CD4-positive, alpha-beta memory T cell (primary cell): ENCODE data around the gene MTHFR. TPM values are rescaled to one million over a fixed set of nuclear protein-coding genes. Genes with fewer than 3 reads are reported as not detected.
A peak's percentile ranks its signal among the peaks of the same experiment; 100 is the strongest.

Experiments
- CTCF ChIA-PET: fragments of 350-600 bp; sonication (Branson Sonifier 250); formaldehyde crosslinking; loops from one replicate; lab custom pipeline; 2021; ENCODE audit warnings: inconsistent platforms; ENCODE audit not compliant: partially characterized antibody; lab: Charles Lee
- POLR2A ChIA-PET: fragments of 350-600 bp; sonication (Branson Sonifier 250); formaldehyde crosslinking; loops from one replicate; lab custom pipeline; 2021; ENCODE audit not compliant: partially characterized antibody; lab: Charles Lee
- DNase-seq, 5 donors: peaks; one replicate each; pipeline versions ENCODE4 v3.0.0 to v3.0.0-alpha.2; 2020 to 2022; ENCODE audit warnings: mixed read lengths in 1 of 5
- H3K27ac ChIP-seq: one replicate; pipeline ENCODE4 v1.7.0; 2013; ENCODE audit warnings: low read depth, low read length
- H3K27me3 ChIP-seq: 2 replicates; pipeline ENCODE4 v1.7.0; 2013; ENCODE audit warnings: mild to moderate bottlenecking, low read length, moderate library complexity; ENCODE audit not compliant: insufficient read depth
- H3K36me3 ChIP-seq: 2 replicates; pipeline ENCODE4 v1.7.0; 2013; ENCODE audit warnings: mild to moderate bottlenecking, low read length, moderate library complexity; ENCODE audit not compliant: insufficient read depth
- H3K4me1 ChIP-seq: 2 replicates; pipeline ENCODE4 v1.7.0; 2013; ENCODE audit warnings: mild to moderate bottlenecking, low read length, moderate library complexity; ENCODE audit not compliant: insufficient read depth
- H3K4me3 ChIP-seq, 2 donors: one replicate each; pipeline ENCODE4 v1.7.0; 2013; ENCODE audit warnings: low read length in 2 of 2, mild to moderate bottlenecking in 1 of 2
- H3K9me3 ChIP-seq, 2 donors: one replicate each; pipeline ENCODE4 v1.7.0; 2013; ENCODE audit warnings: low read length in 2 of 2, control low read depth in 1 of 2; ENCODE audit not compliant: control insufficient read depth in 1 of 2
- H3K27ac Mint-ChIP-seq, 7 donors: one replicate each; pipeline ENCODE4 v1.8.0; 2020 to 2021; ENCODE audit warnings: mixed read lengths in 7 of 7, mild to moderate bottlenecking in 6 of 7, inconsistent platforms in 3 of 7, moderate library complexity in 3 of 7
- H3K27me3 Mint-ChIP-seq, 2 donors: one replicate each; pipeline ENCODE4 v1.8.0; 2020 to 2021; ENCODE audit warnings: mixed read lengths in 2 of 2
- H3K36me3 Mint-ChIP-seq, 2 donors: one replicate each; pipeline ENCODE4 v1.8.0; 2020 to 2021; ENCODE audit warnings: mixed read lengths in 2 of 2, inconsistent platforms in 1 of 2, mild to moderate bottlenecking in 1 of 2
- H3K4me1 Mint-ChIP-seq, 4 donors: one replicate each; pipeline ENCODE4 v1.8.0; 2020 to 2021; ENCODE audit warnings: mixed read lengths in 4 of 4, mild to moderate bottlenecking in 1 of 4
- H3K4me3 Mint-ChIP-seq, 8 donors: one replicate each; pipeline ENCODE4 v1.8.0; 2020 to 2021; ENCODE audit warnings: mixed read lengths in 8 of 8, mild to moderate bottlenecking in 7 of 8, moderate library complexity in 6 of 8, inconsistent platforms in 3 of 8
- H3K9me3 Mint-ChIP-seq, 8 donors: one replicate each; pipeline ENCODE4 v1.8.0; 2020 to 2021; ENCODE audit warnings: mixed read lengths in 8 of 8, mild to moderate bottlenecking in 5 of 8, inconsistent platforms in 3 of 8, moderate library complexity in 1 of 8
- intact Hi-C: fragments of 100-400 bp; cut with micrococcal nuclease; formaldehyde crosslinking; loops from one replicate; pipeline ENCODE4 v1.15.1; 2023
- polyA plus RNA-seq, 2 donors: library from polyadenylated mRNA; unstranded; fragments of 300-500 nt; fragmentation: Illumina TruSeq; gene quantifications; one replicate each; pipeline ENCODE4 v1.2.3, GENCODE V29; 2021
- total RNA-seq, 2 experiments: library from RNA; stranded (reverse); gene quantifications; one replicate each; pipeline ENCODE4 v1.2.3, GENCODE V29; 2021

Gene MTHFR
- total and polyA plus RNA-seq, 4 experiments from 2014 or later: 2.3 to 54.2 (median 29.8) TPM

DNA sequence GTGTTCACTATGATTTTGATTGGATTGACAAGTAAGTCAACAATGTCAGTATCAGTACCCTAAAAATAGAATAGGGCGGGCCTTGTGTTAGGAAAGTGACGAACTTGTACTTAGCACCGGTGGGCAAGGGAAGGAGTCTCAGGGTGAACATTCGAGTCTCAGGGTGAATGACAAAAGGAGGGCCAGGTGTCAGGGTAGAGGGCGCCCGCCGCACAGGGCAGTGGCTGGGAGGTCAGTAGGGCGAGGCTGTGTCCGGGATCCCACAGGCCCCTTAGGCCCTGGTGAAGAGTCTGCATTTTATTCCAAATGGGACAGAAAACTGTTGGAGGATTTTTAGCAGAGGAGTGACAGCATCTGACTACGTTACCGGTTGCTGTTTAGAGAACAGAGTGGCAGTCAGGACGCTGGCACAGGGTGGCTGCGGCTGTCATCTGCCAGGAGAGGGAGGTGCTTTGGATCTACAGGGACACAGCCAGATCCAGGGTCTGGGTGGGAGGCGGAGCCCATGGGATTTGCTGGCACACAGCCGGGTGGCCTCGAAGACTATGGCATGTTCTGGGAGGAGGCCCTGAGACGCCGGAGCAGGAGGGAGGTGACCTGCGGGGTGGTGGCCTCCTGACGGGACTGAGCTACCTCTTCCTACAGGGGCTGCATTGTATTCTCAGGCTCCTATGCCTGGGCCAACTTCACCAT is 58.8 kb downstream of the MTHFR start:
- Histone ChIP-seq H3K4me1 (peaks cover 19% of the 10 kb centered on the region), H3K27ac (no peak overlapping the region), H3K27me3 (no peaks in the 10 kb centered on the region), H3K4me3 (no peak overlapping the region), H3K9me3 (no peaks in the 10 kb centered on the region), H3K36me3 (peaks cover 11% of the 10 kb centered on the region)
- Mint-ChIP-seq H3K9me3 (peaks cover 0 to 2% (median 0%) of the 10 kb centered on the region in 8 donors), H3K4me3 (no peak overlapping the region), H3K4me1 (peaks cover 13 to 36% (median 21%) of the 10 kb centered on the region in 4 donors), H3K27me3 (no peaks in the 10 kb centered on the region), H3K27ac (no peak overlapping the region), H3K36me3 (peaks cover 18 to 34% of the 10 kb centered on the region in 2 donors)
- intact Hi-C loops: no loop called here
- ChIA-PET CTCF (no interaction called here), POLR2A (no interaction called here)
- no peak for DNase-seq

DNA sequence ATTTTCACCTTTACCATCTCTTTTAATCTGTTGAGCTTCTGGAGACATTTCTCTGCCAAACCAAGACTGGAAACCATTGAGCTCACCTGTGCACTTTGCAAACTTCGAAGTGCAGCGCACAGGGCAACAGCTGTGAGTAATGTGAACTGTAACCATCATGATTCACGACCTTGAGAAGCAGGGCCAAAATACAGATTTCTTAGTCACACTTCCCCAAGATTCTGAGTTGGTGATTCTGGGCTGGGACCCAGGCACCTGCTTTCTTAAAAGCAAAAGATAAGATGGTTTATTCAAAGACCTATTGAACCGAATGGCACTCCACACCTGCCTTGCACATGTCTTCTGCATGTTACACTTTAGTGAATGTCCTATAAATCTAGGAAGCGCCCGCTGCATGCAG is 59.7 kb downstream of the MTHFR start:
- Mint-ChIP-seq H3K9me3 (peaks cover 0 to 2% (median 0%) of the 10 kb centered on the region in 8 donors), H3K27me3 (no peaks in the 10 kb centered on the region), H3K36me3 (peaks cover 18 to 33% of the 10 kb centered on the region in 2 donors), H3K4me3 (no peak overlapping the region), H3K4me1 (peaks cover 17 to 41% (median 28%) of the 10 kb centered on the region in 4 donors), H3K27ac (no peak overlapping the region)
- Histone ChIP-seq H3K4me3 (no peak overlapping the region), H3K27me3 (no peaks in the 10 kb centered on the region), H3K27ac (no peak overlapping the region), H3K9me3 (no peaks in the 10 kb centered on the region), H3K4me1 (peaks cover 27% of the 10 kb centered on the region), H3K36me3 (peaks cover 11% of the 10 kb centered on the region)
- POLR2A ChIA-PET: no interaction called here
- intact Hi-C loops: no loop called here
- CTCF ChIA-PET: no interaction called here
- no peak for DNase-seq

DNA sequence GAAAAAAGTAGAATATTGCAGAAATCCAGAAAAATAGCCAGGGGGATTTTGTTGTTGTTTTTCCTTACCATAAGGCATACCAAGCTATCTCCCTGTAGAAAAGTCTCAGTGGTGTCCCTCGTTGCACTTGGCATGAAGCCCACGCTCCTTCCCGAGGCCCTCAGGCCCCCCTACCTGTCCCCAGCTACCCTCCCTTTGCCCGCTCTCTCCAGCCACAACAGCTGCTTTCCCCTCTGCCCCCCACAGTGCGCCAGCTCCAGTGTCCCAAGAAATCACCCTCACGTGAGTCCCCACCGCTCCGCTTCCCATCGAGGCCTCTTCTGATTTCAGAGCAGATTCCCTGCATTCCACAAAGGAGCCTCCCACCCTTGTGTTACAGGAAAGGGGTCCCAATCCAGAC is 61.5 kb downstream of the MTHFR start:
- ChIA-PET POLR2A (interaction anchor here (1.1 kb wide), 1 partner anchor 9 kb away, joined by 4 read pairs; the partner anchor contains the start of gene AGTRAP), CTCF (interaction anchor here (0.8 kb wide), 1 partner anchor 8 kb away, joined by 3 read pairs; the partner anchor contains the start of gene AGTRAP)
- Mint-ChIP-seq H3K27me3 (no peaks in the 10 kb centered on the region), H3K9me3 (peaks cover 0 to 2% (median 0%) of the 10 kb centered on the region in 8 donors), H3K27ac (no peak overlapping the region), H3K4me3 (no peak overlapping the region), H3K36me3 (peaks cover 18 to 22% of the 10 kb centered on the region in 2 donors), H3K4me1 (peaks cover 30 to 59% (median 43%) of the 10 kb centered on the region in 4 donors)
- DNase-seq: no peak
- intact Hi-C loops: no loop called here
- H3K36me3 ChIP-seq: no peaks in the 10 kb centered on the region
- H3K27me3 ChIP-seq: no peaks in the 10 kb centered on the region
- no peak overlapping the region for H3K27ac ChIP-seq
- no peaks in the 10 kb centered on the region for H3K9me3 ChIP-seq
- no peak overlapping the region for H3K4me3 ChIP-seq
- peaks cover 43% of the 10 kb centered on the region for H3K4me1 ChIP-seq

DNA sequence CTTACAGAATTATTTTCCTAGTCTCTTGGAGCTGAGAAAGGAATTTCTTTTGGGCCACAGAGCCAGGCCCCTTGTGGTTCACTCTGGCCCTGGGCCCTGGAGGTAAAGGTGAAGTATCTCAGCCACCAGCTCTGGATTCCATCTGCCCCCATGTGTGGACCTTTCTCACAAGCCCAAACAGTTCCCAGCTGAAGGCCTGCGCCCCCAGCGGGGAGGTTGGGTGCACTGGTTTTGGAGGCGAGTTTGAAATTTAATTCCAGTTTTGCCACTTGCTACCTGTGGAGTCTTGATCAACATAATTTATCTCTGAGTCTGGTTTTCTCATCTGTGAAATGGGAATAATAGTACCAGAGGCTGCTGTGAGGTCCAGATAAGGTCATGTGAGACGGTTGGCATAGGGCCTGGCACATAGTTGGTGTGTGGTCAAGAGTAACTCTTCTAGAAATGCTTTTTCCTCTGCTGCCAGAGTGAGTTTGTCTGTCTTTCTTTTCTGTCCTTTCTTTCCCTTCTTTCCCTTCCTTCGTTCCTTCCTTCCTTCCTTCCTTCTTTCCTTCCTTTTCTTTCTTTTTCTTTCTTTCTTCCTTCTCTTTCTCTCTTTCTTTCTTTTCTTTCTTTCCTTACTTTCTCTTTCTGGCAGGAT is 63.7 kb downstream of the MTHFR start:
- ChIA-PET CTCF (interaction anchor here (1.1 kb wide), 1 partner anchor 22 kb away, joined by 3 read pairs; no protein-coding TSS in a partner anchor), POLR2A (interaction anchor here (1.6 to 2.1 kb wide), 2 partner anchors 11 to 46 kb away, joined by 4 to 6 read pairs; no protein-coding TSS in a partner anchor)
- Histone ChIP-seq H3K4me3 (no peak overlapping the region), H3K27me3 (no peaks in the 10 kb centered on the region), H3K27ac (no peak overlapping the region), H3K4me1 (peaks cover 55% of the 10 kb centered on the region), H3K9me3 (no peaks in the 10 kb centered on the region), H3K36me3 (no peaks in the 10 kb centered on the region)
- Mint-ChIP-seq H3K4me3 (peak overlapping the region in 5 of 8 donors; percentile 6 to 73 (median 46)), H3K4me1 (peaks cover 42 to 72% (median 57%) of the 10 kb centered on the region in 4 donors), H3K27me3 (no peaks in the 10 kb centered on the region), H3K9me3 (peaks cover 0 to 2% (median 0%) of the 10 kb centered on the region in 8 donors), H3K36me3 (peaks cover 13 to 16% of the 10 kb centered on the region in 2 donors), H3K27ac (peak overlapping the region in 5 of 7 donors; percentile 18 to 87 (median 42))
- intact Hi-C loops: no loop called here
- no peak for DNase-seq

DNA sequence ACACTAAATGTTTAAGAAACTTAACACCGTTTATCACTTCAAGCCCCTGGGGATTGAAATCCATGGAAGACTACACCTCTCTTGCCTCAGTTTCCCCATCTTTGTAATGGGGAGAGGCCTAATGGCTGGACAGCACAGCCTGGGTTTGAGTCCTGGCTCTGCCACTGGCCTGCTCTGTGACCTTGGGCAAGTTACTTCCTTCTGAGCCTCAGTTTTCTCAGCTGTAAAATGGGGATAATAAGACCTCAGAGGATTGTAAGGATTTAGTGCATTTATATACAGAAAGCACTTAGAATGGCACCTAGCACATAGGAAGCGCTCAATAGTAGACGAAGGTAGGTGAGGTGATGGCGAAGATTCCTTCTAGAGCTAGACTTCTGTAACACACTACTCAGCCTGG is 64.3 kb downstream of the MTHFR start:
- H3K4me1 ChIP-seq: peaks cover 61% of the 10 kb centered on the region
- intact Hi-C loops: no loop called here
- Mint-ChIP-seq H3K4me1 (peaks cover 42 to 72% (median 58%) of the 10 kb centered on the region in 4 donors), H3K27me3 (no peaks in the 10 kb centered on the region), H3K36me3 (peaks cover 7 to 11% of the 10 kb centered on the region in 2 donors), H3K27ac (no peak overlapping the region), H3K4me3 (peak overlapping the region in 6 of 8 donors; percentile 6 to 83 (median 74)), H3K9me3 (peaks cover 0 to 2% (median 0%) of the 10 kb centered on the region in 8 donors)
- H3K4me3 ChIP-seq: no peak overlapping the region
- no peaks in the 10 kb centered on the region for H3K36me3 ChIP-seq
- no peak overlapping the region for H3K27ac ChIP-seq
- POLR2A ChIA-PET: interaction anchor here (1.6 to 2.1 kb wide), 2 partner anchors 11 to 46 kb away, joined by 4 to 6 read pairs; no protein-coding TSS in a partner anchor
- no peak for DNase-seq
- CTCF ChIA-PET: interaction anchor here (1.1 to 1.2 kb wide), 2 partner anchors 22 to 30 kb away, joined by 3 read pairs; no protein-coding TSS in a partner anchor
- no peaks in the 10 kb centered on the region for H3K27me3 ChIP-seq
- no peaks in the 10 kb centered on the region for H3K9me3 ChIP-seq

DNA sequence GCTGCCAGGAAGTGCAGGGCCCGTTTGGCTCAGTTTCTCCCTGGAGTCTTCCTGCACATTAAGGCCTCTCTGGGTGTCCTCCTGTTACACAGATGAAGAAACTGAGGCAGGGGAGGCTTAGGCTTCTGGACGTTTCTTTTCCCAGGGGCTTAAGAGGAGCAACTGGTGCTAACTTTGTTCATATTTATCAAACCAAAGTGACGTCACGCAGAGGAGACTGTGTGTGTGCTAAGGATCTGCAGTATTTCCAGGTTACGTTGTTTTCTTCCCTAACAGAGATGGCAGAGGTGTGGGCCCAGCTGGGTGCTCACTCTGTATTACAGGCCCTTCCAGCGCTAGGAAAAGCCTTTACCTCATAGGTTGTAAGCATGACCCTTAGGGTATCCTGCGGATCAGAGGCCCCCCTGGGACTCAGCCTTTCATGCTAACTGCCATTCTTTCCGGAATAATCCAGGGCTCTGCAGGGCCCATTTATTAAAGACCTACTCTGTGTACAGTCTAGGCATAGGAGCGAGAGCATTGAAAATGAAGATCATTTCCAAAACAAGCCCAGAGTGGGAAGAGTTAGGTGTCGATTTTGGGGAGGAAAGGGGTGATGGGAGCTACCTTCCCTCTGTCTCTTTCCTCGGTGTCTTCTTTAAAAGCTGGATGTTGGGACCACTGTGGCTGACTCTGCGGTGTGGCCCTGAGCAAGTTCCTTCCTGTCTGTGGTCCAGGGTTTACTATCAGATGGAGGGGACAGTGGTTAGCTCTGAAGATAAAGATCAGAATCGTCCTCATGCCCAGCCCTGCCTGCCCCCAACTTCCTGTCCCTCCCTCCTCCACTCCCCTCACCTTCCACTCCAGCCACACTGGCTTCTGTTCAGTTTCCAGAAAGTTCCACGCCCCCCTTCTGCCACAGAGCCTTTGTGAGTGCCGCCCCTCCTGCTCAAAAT is 65.2 kb downstream of the MTHFR start:
- Histone ChIP-seq H3K36me3 (no peaks in the 10 kb centered on the region), H3K27me3 (no peaks in the 10 kb centered on the region), H3K4me3 (peak overlapping the region; percentile 9 to 14), H3K27ac (no peak overlapping the region), H3K4me1 (peaks cover 65% of the 10 kb centered on the region), H3K9me3 (no peaks in the 10 kb centered on the region)
- intact Hi-C loops: no loop called here
- no peaks in the 10 kb centered on the region for H3K27me3 Mint-ChIP-seq
- peaks cover 0 to 2% (median 0%) of the 10 kb centered on the region in 8 donors for H3K9me3 Mint-ChIP-seq
- DNase-seq: peak; percentile 29 to 50 (median 36)
- peaks cover 43 to 80% (median 60%) of the 10 kb centered on the region in 4 donors for H3K4me1 Mint-ChIP-seq
- ChIA-PET POLR2A (interaction anchor here (1.0 to 2.1 kb wide), 3 partner anchors 10 to 167 kb away, joined by 3 to 6 read pairs (median 4); no protein-coding TSS in a partner anchor), CTCF (interaction anchor here (1.2 kb wide), 1 partner anchor 29 kb away, joined by 3 read pairs; no protein-coding TSS in a partner anchor)
- peaks cover 0 to 3% of the 10 kb centered on the region in 2 donors for H3K36me3 Mint-ChIP-seq
- peak overlapping the region in 6 of 7 donors; percentile 18 to 66 (median 54) for H3K27ac Mint-ChIP-seq
- H3K4me3 Mint-ChIP-seq: peak overlapping the region in 7 of 8 donors; percentile 63 to 83 (median 74)
